Measurements from ENCODE around the gene CDH5. TPM values are rescaled to one million over a fixed set of nuclear protein-coding genes. Genes with fewer than 3 reads are reported as not detected.

Gene CDH5
- total RNA-seq, 4 donors from 2014 or later: 6.0 to 18.1 (median 6.8) TPM

DNA sequence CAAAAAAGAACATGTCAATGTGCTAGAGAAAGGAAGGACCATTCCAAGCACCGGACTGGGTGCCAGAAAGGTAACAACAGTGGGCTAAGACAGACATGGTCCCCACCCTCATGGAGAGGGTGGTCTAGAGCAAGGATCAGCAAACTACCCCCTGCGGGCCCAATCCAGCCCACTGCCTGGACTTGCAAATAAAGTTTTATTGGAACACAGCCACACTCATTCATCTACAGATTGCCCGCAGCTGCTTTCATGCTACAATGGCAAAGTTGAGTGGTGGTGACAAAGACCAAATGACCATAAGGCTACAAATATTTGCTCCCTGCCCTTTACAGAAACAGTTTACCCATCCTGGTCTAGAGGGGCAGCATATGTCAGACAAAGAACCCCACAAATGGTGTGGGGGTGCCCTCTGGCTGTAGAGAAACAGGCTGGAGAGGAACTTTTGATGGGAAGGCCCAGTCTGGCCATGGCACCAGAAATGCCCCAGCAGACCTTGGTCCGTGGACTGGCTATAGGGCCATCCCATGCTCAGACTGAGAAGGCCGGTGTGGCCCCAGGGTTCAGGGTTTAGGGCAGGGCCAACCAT, 15.2 kb downstream of the CDH5 start:
- 93 to 94% methylated on average over 2 to 5 of the region's 5 CpGs for WGBS, 2 donors (ENCODE audit: low coverage in 1 of 2)
- H3K36me3 ChIP-seq: no peaks in the 10 kb centered on the region

DNA sequence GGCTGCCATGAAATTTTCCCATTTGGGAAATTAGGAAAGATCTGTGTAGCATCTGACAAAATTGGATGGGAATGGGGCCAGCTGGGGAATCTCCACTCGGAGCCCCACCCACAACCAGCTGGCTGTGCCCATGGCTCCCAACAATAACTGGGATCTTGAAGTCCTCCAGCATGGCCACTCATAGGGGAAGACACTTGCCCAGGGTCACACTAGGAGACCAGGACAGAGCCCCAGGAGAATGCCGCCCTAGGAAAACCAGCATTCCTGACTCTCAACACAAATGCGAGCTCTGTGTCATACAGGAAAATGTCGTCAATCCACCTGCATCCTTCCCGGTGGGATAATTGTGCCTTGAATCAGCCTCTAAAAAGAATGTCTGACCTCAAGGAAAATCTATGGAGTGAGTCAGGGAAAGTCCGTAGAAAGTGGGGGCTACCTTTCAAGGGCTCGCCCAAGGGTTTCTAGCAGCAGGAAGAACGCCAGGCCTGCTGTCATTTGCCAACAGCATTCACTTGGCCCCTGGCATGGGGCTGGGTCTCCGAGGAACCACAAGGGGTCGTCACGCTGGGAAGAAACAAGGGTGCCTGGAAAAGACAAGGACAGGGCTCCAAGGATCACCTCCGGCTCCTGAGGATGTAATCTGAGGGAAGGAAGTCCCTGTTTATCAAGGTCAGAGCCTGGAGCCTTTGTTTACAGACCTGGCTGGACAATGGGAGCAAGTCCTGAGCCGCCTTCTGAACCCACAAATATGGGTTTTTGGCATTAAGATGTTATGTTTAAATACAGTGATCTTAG, 15.9 kb downstream of the CDH5 start:
- WGBS, 2 donors (ENCODE audit: low coverage in 1 of 2): 89 to 100% methylated on average over 1 to 13 of the region's 13 CpGs
- no peak for DNase-seq
- TF ChIP-seq, protein P1, sequence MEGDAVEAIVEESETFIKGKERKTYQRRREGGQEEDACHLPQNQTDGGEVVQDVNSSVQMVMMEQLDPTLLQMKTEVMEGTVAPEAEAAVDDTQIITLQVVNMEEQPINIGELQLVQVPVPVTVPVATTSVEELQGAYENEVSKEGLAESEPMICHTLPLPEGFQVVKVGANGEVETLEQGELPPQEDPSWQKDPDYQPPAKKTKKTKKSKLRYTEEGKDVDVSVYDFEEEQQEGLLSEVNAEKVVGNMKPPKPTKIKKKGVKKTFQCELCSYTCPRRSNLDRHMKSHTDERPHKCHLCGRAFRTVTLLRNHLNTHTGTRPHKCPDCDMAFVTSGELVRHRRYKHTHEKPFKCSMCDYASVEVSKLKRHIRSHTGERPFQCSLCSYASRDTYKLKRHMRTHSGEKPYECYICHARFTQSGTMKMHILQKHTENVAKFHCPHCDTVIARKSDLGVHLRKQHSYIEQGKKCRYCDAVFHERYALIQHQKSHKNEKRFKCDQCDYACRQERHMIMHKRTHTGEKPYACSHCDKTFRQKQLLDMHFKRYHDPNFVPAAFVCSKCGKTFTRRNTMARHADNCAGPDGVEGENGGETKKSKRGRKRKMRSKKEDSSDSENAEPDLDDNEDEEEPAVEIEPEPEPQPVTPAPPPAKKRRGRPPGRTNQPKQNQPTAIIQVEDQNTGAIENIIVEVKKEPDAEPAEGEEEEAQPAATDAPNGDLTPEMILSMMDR (IDR thresholded peaks at IDR 0.05): no peak
- peak in 1 of 3 donors; percentile 14 for TF ChIP-seq POLR2AphosphoS5 (IDR thresholded peaks at IDR 0.05)
- no peak overlapping the region for H3K4me3 ChIP-seq
- in situ Hi-C loops (cut with MboI; ENCODE audit: low pct_ligation_motif_present in 1 of 4, low pct_unique_long_range_greater_than_20kb in 1 of 4, low sequenced_read_pairs in 3 of 4) (no loop called here), intact Hi-C loops (cut with DNase I; ENCODE audit: low total_unique reads) (no loop called here)
- H3K4me1 ChIP-seq: peaks cover 0 to 3% (median 0%) of the 10 kb centered on the region in 4 donors
- no peaks in the 10 kb centered on the region for H3K27me3 ChIP-seq
- H3K36me3 ChIP-seq: no peaks in the 10 kb centered on the region
- no peaks in the 10 kb centered on the region for H3K9me3 ChIP-seq
- H3K27ac ChIP-seq: peak overlapping the region in 1 of 4 donors; percentile 41

More for the DNA sequence above, 15.2 kb downstream of the CDH5 start:
- no peak for DNase-seq
- TF ChIP-seq EP300 (IDR thresholded peaks at IDR 0.05; ENCODE audit: low read depth): no peak
- TF ChIP-seq POLR2A (IDR thresholded peaks at IDR 0.05): no peak
- TF ChIP-seq, protein P1 (IDR thresholded peaks at IDR 0.05): no peak
- TF ChIP-seq POLR2AphosphoS5 (IDR thresholded peaks at IDR 0.05): no peak
- Histone ChIP-seq H3K27me3 (no peaks in the 10 kb centered on the region), H3K4me1 (peaks cover 0 to 3% (median 0%) of the 10 kb centered on the region in 4 donors), H3K27ac (peak overlapping the region in 1 of 4 donors; percentile 41), H3K4me3 (no peak overlapping the region), H3K9me3 (no peaks in the 10 kb centered on the region)
- intact Hi-C loops (cut with DNase I; ENCODE audit: low total_unique reads) (no loop called here), in situ Hi-C loops (cut with MboI; ENCODE audit: low pct_ligation_motif_present in 1 of 4, low pct_unique_long_range_greater_than_20kb in 1 of 4, low sequenced_read_pairs in 3 of 4) (no loop called here)

DNA sequence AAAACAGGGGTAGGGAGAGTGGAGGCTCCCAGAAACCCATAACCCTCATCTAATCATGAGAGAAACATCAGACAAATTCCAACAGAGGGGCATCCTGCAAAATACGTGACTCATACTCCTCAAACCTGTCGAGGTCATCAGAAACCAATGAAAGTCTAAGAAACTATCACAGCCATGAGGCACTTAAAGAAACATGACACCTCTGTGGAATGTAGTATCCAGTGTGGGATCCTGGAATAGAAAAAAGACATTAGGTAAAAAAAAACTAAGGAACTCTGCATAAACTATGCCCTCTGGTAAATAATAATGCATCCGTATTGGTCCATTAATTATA, 16.4 kb downstream of the CDH5 start:
- no peak for TF ChIP-seq POLR2A (IDR thresholded peaks at IDR 0.05)
- TF ChIP-seq, protein P1 (IDR thresholded peaks at IDR 0.05): no peak

DNA sequence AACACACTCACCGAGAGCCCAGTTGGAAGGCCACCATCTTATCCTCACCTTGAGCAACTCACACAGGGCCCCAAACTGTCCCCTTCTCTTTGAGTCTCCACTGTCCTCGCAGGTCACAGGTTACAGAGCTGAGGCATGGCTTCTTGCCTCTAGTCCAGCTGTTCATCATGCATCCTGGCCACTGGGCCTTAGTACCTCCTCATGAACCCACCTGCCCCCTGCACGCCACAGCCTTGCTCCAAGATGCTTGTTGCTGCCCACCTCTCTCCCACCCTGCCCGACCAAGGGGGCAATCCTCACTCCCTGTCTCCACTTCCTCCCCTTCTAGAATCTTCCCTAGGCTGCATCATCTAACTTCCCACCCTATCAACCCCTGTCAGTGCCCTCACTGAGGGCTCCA, 17.1 kb downstream of the CDH5 start:
- Histone ChIP-seq H3K4me1 (peaks cover 0 to 3% (median 0%) of the 10 kb centered on the region in 4 donors), H3K27me3 (no peaks in the 10 kb centered on the region), H3K27ac (peak overlapping the region in 1 of 4 donors; percentile 17), H3K4me3 (no peak overlapping the region), H3K36me3 (no peaks in the 10 kb centered on the region), H3K9me3 (no peaks in the 10 kb centered on the region)
- intact Hi-C loops (cut with DNase I; ENCODE audit: low total_unique reads) (no loop called here), in situ Hi-C loops (cut with MboI; ENCODE audit: low pct_ligation_motif_present in 1 of 4, low pct_unique_long_range_greater_than_20kb in 1 of 4, low sequenced_read_pairs in 3 of 4) (no loop called here)
- WGBS, 2 donors (ENCODE audit: low coverage in 1 of 2): 83% methylated on average over 3 to 4 of the region's 4 CpGs
- TF ChIP-seq POLR2AphosphoS5 (IDR thresholded peaks at IDR 0.05) (no peak), EP300 (IDR thresholded peaks at IDR 0.05; ENCODE audit: low read depth) (no peak), POLR2A (IDR thresholded peaks at IDR 0.05) (no peak)
- TF ChIP-seq, protein P1 (IDR thresholded peaks at IDR 0.05): no peak
- DNase-seq: no peak

More for the DNA sequence above, 16.4 kb downstream of the CDH5 start:
- Histone ChIP-seq H3K36me3 (no peaks in the 10 kb centered on the region), H3K27ac (no peak overlapping the region), H3K4me1 (peaks cover 0 to 3% (median 0%) of the 10 kb centered on the region in 4 donors), H3K9me3 (no peaks in the 10 kb centered on the region), H3K27me3 (no peaks in the 10 kb centered on the region), H3K4me3 (no peak overlapping the region)
- WGBS, 2 donors (ENCODE audit: low coverage in 1 of 2): 69 to 71% methylated on average over 3 of the region's 3 CpGs
- intact Hi-C loops (cut with DNase I; ENCODE audit: low total_unique reads) (no loop called here), in situ Hi-C loops (cut with MboI; ENCODE audit: low pct_ligation_motif_present in 1 of 4, low pct_unique_long_range_greater_than_20kb in 1 of 4, low sequenced_read_pairs in 3 of 4) (no loop called here)
- no peak for DNase-seq

Measured in transverse colon (tissue), 4 donors.